ENCODE results near the gene TMEM8B.

TMEM8B gene

DNA sequence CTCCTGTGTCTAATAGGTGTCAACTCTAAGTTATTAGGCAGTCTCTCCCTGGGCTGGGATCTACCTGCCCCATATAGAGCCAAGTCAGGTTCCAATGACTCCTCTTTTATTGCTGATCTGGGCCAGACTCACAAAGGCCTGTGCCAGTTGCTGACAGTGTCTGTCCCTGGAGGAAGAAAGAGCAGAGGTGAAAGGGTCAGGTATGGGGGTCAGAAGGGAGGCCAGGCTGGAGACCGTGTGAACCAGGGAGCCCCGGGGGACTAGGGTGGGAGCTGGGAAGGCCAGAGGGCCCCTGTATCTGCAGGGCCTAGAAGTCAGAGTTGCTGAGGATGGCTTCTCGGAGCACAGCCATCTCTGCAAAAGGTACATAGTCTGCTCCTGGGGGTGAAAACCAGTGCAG, 10.7 kb upstream of the TMEM8B start:
- DNase-seq (ENCODE audit: extremely low read depth, low read depth): no peak
- TF ChIP-seq, protein P1, sequence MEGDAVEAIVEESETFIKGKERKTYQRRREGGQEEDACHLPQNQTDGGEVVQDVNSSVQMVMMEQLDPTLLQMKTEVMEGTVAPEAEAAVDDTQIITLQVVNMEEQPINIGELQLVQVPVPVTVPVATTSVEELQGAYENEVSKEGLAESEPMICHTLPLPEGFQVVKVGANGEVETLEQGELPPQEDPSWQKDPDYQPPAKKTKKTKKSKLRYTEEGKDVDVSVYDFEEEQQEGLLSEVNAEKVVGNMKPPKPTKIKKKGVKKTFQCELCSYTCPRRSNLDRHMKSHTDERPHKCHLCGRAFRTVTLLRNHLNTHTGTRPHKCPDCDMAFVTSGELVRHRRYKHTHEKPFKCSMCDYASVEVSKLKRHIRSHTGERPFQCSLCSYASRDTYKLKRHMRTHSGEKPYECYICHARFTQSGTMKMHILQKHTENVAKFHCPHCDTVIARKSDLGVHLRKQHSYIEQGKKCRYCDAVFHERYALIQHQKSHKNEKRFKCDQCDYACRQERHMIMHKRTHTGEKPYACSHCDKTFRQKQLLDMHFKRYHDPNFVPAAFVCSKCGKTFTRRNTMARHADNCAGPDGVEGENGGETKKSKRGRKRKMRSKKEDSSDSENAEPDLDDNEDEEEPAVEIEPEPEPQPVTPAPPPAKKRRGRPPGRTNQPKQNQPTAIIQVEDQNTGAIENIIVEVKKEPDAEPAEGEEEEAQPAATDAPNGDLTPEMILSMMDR (IDR thresholded peaks at IDR 0.05; ENCODE audit: low read depth, low read length, missing control alignments): no peak
- H3K4me3 ChIP-seq (replicated peaks; ENCODE audit: low read depth, low read length): no peak overlapping the region

DNA sequence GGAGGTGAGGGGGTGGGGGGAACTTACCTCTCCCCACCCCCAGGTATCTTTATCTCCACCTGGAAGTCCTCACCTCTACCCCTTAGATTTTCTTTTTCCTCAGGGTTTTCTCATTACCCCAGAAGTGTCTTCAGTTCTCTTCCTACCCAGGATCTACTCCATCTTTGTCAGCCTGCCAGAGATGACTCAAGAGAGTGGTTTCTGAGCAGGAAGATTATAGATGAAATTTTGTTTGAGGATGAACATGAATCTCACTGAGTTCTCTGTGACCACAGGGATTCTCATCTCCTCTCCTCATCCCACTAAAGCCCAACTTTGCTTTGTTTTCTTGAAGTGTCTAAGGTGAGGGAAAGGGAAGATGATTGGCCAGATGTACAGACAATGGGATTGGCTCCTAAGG, 9.0 kb upstream of the TMEM8B start:
- TF ChIP-seq, protein P1 (IDR thresholded peaks at IDR 0.05; ENCODE audit: low read depth, low read length, missing control alignments): no peak
- no peak for DNase-seq (ENCODE audit: extremely low read depth, low read depth)

DNA sequence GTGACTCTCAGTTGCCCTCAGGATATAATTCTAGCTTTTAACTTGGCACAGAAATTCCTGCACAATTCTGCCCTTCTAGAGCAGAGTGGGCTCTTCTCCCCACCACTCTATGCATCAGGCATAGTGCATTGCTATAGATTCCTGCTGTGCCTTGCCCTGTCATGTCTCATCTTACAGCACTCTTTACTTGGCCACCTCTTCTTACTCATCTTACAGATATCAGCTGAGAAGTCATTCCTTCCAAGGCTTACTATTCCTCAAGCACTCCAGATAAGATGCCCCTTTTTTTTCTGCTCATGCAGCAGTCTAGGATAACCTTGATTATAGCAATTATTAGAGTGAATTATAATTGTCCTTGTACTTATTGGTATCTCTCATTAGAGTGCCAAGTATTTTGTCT, 6.1 kb upstream of the TMEM8B start:
- DNase-seq (ENCODE audit: extremely low read depth, low read depth): no peak
- no peak overlapping the region for H3K4me3 ChIP-seq (replicated peaks; ENCODE audit: low read depth, low read length)
- TF ChIP-seq, protein P1 (IDR thresholded peaks at IDR 0.05; ENCODE audit: low read depth, low read length, missing control alignments): no peak

More for the DNA sequence above, 9.0 kb upstream of the TMEM8B start:
- no peak overlapping the region for H3K4me3 ChIP-seq (replicated peaks; ENCODE audit: low read depth, low read length)

DNA sequence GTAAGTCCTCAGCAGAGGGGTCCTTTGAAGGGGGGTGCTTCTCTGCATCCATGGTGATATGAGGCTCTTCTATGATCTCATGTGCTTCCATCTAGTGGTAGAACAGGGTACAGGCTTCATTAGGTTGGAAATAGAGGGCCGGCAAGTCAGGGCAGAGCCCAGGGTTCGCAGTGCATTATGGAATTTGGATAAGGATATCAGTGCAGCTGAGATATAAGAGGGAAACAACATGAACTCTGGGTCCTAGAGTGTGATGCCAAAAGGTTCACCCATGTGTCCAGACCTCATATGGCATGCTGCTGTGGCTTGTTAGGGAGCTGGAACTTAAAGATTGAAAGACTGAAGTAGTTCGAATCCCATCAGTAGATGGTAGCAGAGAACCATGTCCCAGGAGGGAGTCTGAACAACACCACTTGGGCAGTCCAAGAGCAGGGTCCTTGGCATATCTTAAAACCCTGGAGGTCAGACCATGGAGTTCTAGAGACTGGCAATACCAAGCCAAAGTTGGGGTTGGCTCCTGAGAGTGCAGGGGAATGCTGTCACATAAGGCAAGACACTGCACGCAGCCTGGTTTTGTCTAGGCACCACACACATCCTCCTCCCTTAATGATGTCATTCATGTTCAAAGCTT, 2.8 kb upstream of the TMEM8B start:
- TF ChIP-seq, protein P1 (IDR thresholded peaks at IDR 0.05; ENCODE audit: low read depth, low read length, missing control alignments): peak; percentile 80
- H3K4me3 ChIP-seq (replicated peaks; ENCODE audit: low read depth, low read length): no peak overlapping the region
- no peak for DNase-seq (ENCODE audit: extremely low read depth, low read depth)

DNA sequence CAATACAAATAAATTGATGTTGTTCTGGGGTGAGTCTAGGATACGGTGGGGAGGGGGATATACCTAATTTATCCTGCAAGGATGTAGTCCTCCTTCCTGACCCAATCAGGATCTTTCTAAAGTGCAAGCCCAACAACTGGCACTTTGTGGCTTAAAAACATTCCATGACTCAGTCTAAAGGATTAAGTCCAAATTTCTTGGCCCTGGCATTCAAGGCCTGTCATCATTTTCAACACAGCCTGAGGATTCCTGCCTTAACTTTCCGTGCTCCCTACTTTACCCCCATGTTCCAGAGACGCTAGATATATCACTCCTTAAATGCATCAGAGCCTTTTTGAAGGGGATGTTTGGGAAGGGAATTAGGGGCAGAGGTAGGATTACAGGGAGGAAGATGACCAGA, 1.5 kb upstream of the TMEM8B start:
- no peak for DNase-seq (ENCODE audit: extremely low read depth, low read depth)
- TF ChIP-seq, protein P1 (IDR thresholded peaks at IDR 0.05; ENCODE audit: low read depth, low read length, missing control alignments): no peak
- H3K4me3 ChIP-seq (replicated peaks; ENCODE audit: low read depth, low read length): no peak overlapping the region

DNA sequence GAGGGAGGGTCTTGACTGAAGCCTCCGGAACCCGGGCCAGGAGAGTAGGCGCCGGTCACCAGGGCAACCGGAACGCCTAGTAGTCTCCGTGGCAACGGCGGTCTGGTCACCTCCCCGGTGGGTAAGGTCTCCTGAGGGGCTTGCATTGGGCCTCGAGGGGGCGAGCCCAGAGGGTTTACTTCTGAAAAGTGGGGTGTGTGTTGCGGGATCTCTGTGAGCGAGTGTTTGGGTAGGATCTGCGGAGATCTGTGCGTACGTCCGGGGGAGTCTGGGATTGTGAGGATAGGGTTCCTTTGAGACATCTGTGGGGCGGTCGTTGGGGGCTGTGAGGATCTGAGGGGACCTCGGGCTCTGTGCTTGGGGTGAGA, 328 bp upstream of the TMEM8B start, which contains the start of gene FAM221B:
Gene FAM221B, minus strand, starts transcription at position 17 of the 368 bp plus-strand sequence. CDS start 2,571 bp downstream, outside the sequence.
- H3K4me3 ChIP-seq (replicated peaks; ENCODE audit: low read depth, low read length): peak within 1 kb of the TSS; percentile 54
- TF ChIP-seq, protein P1 (IDR thresholded peaks at IDR 0.05; ENCODE audit: low read depth, low read length, missing control alignments): no peak
- DNase-seq (ENCODE audit: extremely low read depth, low read depth): no peak

DNA sequence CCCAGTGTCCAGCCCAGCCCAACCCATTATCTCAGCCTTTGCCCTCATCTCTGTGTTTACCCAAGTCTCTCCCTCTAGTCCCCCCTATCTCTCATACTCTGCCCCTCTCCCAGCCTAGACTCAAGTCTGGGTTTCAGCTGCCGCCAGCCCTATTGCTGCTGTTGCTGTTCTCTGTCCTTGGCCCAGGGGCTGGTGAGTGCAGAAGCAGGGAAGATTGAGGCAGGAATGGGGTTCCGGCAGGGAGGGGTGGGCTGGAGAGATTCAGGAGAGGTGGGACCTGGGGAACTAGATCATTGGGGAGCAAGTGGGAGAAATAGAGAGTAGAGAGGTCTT, 702 bp downstream of the TMEM8B start:
- TF ChIP-seq, protein P1 (IDR thresholded peaks at IDR 0.05; ENCODE audit: low read depth, low read length, missing control alignments): no peak
- H3K4me3 ChIP-seq (replicated peaks; ENCODE audit: low read depth, low read length): peak overlapping the region; percentile 54
- no peak for DNase-seq (ENCODE audit: extremely low read depth, low read depth)

Data from HFF-Myc (cell line).